BE2C (cell line): ENCODE data around the gene LAMA2.

Experiments used
- DNase-seq: peaks from one replicate; pipeline ENCODE4 v3.0.0-alpha.2; 2020
- H3K27me3 ChIP-seq: fragments of 250-450 bp; sonication (Bioruptor Pico); 2 replicates; pipeline ENCODE4 v1.5.1; 2020; ENCODE audit warnings: mild to moderate bottlenecking
- H3K36me3 ChIP-seq: fragments of 250-450 bp; sonication (Bioruptor Pico); 2 replicates; pipeline ENCODE4 v1.5.1; 2020; ENCODE audit warnings: mild to moderate bottlenecking
- H3K4me1 ChIP-seq: fragments of 250-450 bp; sonication (Bioruptor Pico); 2 replicates; pipeline ENCODE4 v1.5.1; 2020
- H3K4me3 ChIP-seq: 2 replicates; pipeline ENCODE4 v1.5.1; 2011; ENCODE audit warnings: low read depth, low read length
- H3K9me3 ChIP-seq: fragments of 250-450 bp; sonication (Bioruptor Pico); 2 replicates; pipeline ENCODE4 v1.5.1; 2020
- TF ChIP-seq, protein P1 (sequence below): IDR thresholded peaks from 2 replicates; pipeline ENCODE4 v1.5.1; 2012; ENCODE audit warnings: mild to moderate bottlenecking, low read depth, low read length

LAMA2 gene

DNA sequence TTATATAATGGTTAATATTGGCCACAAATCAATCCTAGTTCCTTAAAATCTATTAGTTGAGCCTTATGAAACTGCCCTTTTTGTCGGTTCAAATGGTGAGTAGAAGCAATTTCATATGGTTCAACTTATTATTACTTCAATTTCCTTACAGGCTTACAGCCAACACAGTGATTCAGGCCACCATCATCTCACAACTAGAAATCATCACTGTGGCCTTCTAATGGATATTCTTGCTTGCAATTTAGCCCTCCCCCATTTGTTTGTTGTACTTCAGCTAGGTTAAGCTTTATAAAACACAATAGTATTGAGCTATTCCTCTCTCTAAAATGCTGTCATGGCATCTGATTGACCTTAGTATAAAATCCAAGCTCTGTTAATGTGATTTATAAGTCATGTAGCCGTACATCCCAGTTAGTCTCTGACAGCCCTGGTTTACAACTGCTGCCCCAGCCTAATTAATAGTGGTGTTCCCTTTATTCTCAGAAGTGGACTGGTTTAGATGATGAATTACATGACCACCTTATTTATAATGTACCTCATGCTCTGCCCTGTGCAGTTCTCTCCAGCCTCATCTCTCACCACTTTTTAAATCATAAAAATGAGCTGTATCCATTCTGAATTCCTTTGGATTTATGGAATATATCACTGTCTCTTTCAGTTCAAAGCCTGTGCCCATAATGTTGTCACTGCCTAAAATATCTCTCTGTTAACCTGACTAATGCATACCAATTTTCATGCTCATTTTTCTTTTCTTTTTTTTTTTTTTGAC is 36.7 kb downstream of the LAMA2 start:
- TF ChIP-seq, protein P1, sequence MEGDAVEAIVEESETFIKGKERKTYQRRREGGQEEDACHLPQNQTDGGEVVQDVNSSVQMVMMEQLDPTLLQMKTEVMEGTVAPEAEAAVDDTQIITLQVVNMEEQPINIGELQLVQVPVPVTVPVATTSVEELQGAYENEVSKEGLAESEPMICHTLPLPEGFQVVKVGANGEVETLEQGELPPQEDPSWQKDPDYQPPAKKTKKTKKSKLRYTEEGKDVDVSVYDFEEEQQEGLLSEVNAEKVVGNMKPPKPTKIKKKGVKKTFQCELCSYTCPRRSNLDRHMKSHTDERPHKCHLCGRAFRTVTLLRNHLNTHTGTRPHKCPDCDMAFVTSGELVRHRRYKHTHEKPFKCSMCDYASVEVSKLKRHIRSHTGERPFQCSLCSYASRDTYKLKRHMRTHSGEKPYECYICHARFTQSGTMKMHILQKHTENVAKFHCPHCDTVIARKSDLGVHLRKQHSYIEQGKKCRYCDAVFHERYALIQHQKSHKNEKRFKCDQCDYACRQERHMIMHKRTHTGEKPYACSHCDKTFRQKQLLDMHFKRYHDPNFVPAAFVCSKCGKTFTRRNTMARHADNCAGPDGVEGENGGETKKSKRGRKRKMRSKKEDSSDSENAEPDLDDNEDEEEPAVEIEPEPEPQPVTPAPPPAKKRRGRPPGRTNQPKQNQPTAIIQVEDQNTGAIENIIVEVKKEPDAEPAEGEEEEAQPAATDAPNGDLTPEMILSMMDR, result no peak
- Histone ChIP-seq H3K4me1 (no peaks in the 10 kb centered on the region), H3K36me3 (no peaks in the 10 kb centered on the region), H3K4me3 (no peak overlapping the region), H3K9me3 (no peaks in the 10 kb centered on the region), H3K27me3 (no peaks in the 10 kb centered on the region)
- no peak for DNase-seq

DNA sequence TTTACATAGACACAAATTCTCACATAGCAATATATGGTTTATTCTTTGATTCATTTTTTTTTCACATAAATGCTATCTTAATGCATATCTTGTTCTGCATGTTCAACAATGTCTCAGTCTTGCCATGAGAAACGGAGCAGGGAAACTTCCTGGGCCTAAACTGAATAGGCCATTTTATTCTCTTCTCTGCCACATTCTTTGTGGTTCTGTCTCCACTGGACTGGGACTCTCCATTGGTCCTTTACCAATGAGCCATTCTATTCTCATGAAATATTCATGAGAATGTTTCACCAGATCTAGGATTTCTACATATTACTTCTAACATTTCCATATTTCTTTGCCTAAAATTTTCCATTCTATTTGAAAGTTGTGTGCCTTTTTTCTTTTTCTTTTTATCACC is 42.8 kb downstream of the LAMA2 start:
- TF ChIP-seq, protein P1, result no peak
- H3K4me1 ChIP-seq, result no peaks in the 10 kb centered on the region

DNA sequence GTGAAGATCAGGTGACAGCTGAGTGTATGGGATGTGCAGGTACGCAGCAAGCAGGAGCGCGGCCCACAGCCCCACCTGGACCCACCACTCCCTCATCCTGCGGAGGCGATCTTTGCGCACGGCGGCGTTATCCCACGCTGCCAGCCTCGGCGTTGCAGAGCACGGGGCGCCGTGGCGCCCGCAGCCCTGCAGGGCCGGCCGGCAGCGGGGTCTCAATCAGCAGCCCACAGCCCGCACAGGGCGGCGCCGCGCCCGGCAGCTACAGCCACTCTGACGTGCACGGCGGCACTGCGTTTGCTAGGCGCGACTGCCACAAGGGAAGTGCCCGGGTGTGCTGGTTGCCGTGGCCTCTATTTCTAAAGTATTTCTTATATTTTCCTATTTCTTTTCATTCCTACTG is 46.9 kb downstream of the LAMA2 start:
- no peaks in the 10 kb centered on the region for H3K4me1 ChIP-seq
- peak; percentile 3 for DNase-seq
- H3K27me3 ChIP-seq, result no peaks in the 10 kb centered on the region
- H3K9me3 ChIP-seq, result no peaks in the 10 kb centered on the region
- no peaks in the 10 kb centered on the region for H3K36me3 ChIP-seq
- H3K4me3 ChIP-seq, result no peak overlapping the region
- TF ChIP-seq, protein P1, result no peak

More for the DNA sequence above, 42.8 kb downstream of the LAMA2 start:
- no peak for DNase-seq
- Histone ChIP-seq H3K36me3 (no peaks in the 10 kb centered on the region), H3K9me3 (no peaks in the 10 kb centered on the region), H3K4me3 (no peak overlapping the region), H3K27me3 (no peaks in the 10 kb centered on the region)

DNA sequence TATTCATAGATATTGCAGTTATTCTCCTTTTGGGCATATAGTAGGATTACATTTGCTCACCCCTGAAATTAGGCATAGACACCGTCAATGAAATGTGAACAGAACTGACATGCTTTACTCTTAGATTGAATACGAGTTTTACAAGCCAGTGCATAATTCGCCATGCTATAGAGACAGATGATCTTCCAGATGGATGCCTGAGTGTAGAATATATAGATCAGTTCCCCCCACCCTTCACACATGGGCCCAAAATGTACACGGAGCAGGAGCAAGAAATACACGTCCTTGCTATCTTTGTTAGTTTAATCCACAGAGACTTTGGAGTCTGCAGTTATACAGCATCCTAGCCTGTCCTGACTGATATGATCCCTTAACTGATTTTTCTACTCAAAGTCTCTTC is 47.4 kb downstream of the LAMA2 start:
- TF ChIP-seq, protein P1, result no peak
- Histone ChIP-seq H3K4me3 (no peak overlapping the region), H3K9me3 (no peaks in the 10 kb centered on the region), H3K4me1 (no peaks in the 10 kb centered on the region), H3K36me3 (no peaks in the 10 kb centered on the region), H3K27me3 (no peaks in the 10 kb centered on the region)
- DNase-seq, result no peak

DNA sequence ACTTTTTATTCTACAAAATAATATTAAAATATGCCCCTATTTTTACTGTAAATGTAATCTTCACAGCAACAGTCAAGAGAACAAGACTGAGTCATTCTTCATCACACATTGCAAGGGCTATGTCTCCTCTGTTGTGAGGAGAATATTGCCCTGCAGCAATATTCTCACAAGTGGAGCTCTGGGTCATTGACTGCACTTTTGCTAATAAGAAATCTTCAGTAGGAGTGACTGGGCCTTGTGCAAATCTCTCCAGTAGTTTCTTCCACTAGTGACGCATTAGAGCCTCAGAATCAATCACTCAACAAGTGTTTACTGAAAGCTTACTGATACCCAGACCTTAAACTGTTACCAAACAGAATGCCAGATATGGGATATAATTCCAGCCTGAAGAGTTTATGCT is 49.1 kb downstream of the LAMA2 start:
- Histone ChIP-seq H3K27me3 (no peaks in the 10 kb centered on the region), H3K9me3 (no peaks in the 10 kb centered on the region), H3K4me3 (no peak overlapping the region), H3K4me1 (no peaks in the 10 kb centered on the region), H3K36me3 (no peaks in the 10 kb centered on the region)
- TF ChIP-seq, protein P1, result no peak
- DNase-seq, result no peak

DNA sequence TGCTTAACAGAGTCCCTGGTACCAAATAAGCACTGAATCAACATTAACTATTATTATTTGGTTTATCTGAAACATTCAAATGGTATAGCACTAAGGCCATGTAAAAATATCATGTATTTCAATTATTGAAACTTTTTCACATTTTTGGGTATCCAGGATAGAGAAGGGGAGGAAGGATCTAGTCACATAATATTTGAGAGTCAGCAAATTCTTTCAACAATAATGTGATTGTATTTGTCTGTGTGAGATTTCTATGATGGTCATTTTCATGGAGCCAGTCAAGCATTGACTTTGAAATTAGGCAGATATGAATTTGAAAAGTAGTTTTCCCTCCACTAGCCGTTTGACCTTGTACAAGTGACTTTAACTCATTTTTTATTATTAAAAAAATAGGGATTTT is 67.9 kb downstream of the LAMA2 start:
- Histone ChIP-seq H3K9me3 (no peaks in the 10 kb centered on the region), H3K4me3 (no peak overlapping the region), H3K27me3 (no peaks in the 10 kb centered on the region), H3K36me3 (no peaks in the 10 kb centered on the region), H3K4me1 (no peaks in the 10 kb centered on the region)
- TF ChIP-seq, protein P1, result no peak
- no peak for DNase-seq
